HG02938 (cell line): ENCODE results near the gene CLIP3.
A peak's percentile ranks its signal among the peaks of the same experiment; 100 is the strongest.

ENCODE experiments used
- ATAC-seq: cut with Tn5 transposase; IDR thresholded peaks from one replicate; pipeline ENCODE4 v1.9.1; 2021; ENCODE audit warnings: mild to moderate bottlenecking, moderate library complexity; ENCODE audit not compliant: unreplicated experiment

Gene CLIP3

GRCh38 chr19:36009633-36010379 is 22.9 kb downstream of the CLIP3 start:
- ATAC-seq = no peak

GRCh38 chr19:36009220-36009619 is 23.5 kb downstream of the CLIP3 start:
- ATAC-seq = no peak

GRCh38 chr19:36008336-36008978 is 24.2 kb downstream of the CLIP3 start, which contains the start of gene SYNE4:
SYNE4 (minus strand) TSS chr19:36008813; CDS start chr19:36008681, 132 bp downstream.
- no peak for ATAC-seq

- no peak for ATAC-seq
Measured at GRCh38 chr19:36006955-36007354, 25.7 kb downstream of the CLIP3 start.

- no peak for ATAC-seq
Measured at GRCh38 chr19:36003284-36003683, 29.4 kb downstream of the CLIP3 start.

- no peak for ATAC-seq
Measured at GRCh38 chr19:36001605-36002004, 31.1 kb downstream of the CLIP3 start.

GRCh38 chr19:35996777-35997176 is 35.9 kb downstream of the CLIP3 start:
- no peak for ATAC-seq

- ATAC-seq = peak; percentile 82
Measured at GRCh38 chr19:35995048-35995993, 37.4 kb downstream of the CLIP3 start, which contains the start of gene SDHAF1. SDHAF1 (plus strand) TSS chr19:35995188; CDS start chr19:35995275, 87 bp downstream.

- no peak for ATAC-seq
Measured at GRCh38 chr19:35993923-35994598, 38.6 kb downstream of the CLIP3 start.

GRCh38 chr19:35992907-35993765 is 39.5 kb downstream of the CLIP3 start:
- ATAC-seq = no peak

GRCh38 chr19:35991731-35992450 is 40.8 kb downstream of the CLIP3 start:
- ATAC-seq = no peak

GRCh38 chr19:35990771-35991730 is 41.6 kb downstream of the CLIP3 start:
- ATAC-seq = no peak

GRCh38 chr19:35990156-35990555 is 42.5 kb downstream of the CLIP3 start:
- no peak for ATAC-seq

- ATAC-seq = no peak
Measured at GRCh38 chr19:35988824-35989223, 43.8 kb downstream of the CLIP3 start.

- no peak for ATAC-seq
Measured at GRCh38 chr19:35987571-35987896, 45.1 kb downstream of the CLIP3 start.

GRCh38 chr19:35986664-35987570 is 45.8 kb downstream of the CLIP3 start:
- ATAC-seq = no peak

- no peak for ATAC-seq
Measured at GRCh38 chr19:35986111-35986510, 46.6 kb downstream of the CLIP3 start.
